T-cell (primary cell): ENCODE measurements around the gene JARID2. TPM values are rescaled to one million over a fixed set of nuclear protein-coding genes. Genes with fewer than 3 reads are reported as not detected.

ENCODE experiments used
- ATAC-seq, 4 experiments: fragments of 200-7000 bp in 3 of 4; fragments of 150-1000 bp in 1 of 4; cut with Tn5 transposase; replicated peaks in 1 of 4; 1 replicate in 3 of 4; 2 replicates in 1 of 4; pipeline ENCODE4 v1.10.0; 2021; ENCODE audit warnings: moderate library complexity in 3 of 4, mild to moderate bottlenecking in 2 of 4, moderate number of reproducible peaks in 1 of 4
- CTCF ChIA-PET, 2 donors: fragments of 300-600 bp; sonication (Branson Sonifier 250); formaldehyde crosslinking; loops; one replicate each; lab custom pipeline; 2022; ENCODE audit warnings: antibody characterized with exemption in 2 of 2; lab: Charles Lee
- POLR2A ChIA-PET, 2 donors: fragments of 300-600 bp; sonication (Branson Sonifier 250); formaldehyde crosslinking; loops; one replicate each; lab custom pipeline; 2022; ENCODE audit warnings: antibody characterized with exemption in 2 of 2; lab: Charles Lee
- DNase-seq, 35 experiments: peaks; one replicate each; pipeline versions ENCODE4 v3.0.0 to v3.0.0-alpha.2; 2013 to 2023
- H3K27ac ChIP-seq: one replicate; pipeline ENCODE4 v1.5.1; 2013; ENCODE audit warnings: low read length
- H3K27me3 ChIP-seq, 2 experiments: replicated peaks in 1 of 2; 1 replicate in 1 of 2; 2 replicates in 1 of 2; pipeline versions ENCODE4 v1.6.1 to v1.7.0; 2013; ENCODE audit warnings: low read length in 1 of 2, mixed read lengths in 1 of 2; ENCODE audit not compliant: control insufficient read depth in 2 of 2, insufficient read depth in 2 of 2; ENCODE audit errors: extremely low read depth in 1 of 2
- H3K36me3 ChIP-seq, 2 donors: 1 replicate in 1 of 2; 2 replicates in 1 of 2; pipeline versions ENCODE4 v1.6.1 to v1.7.0; 2013; ENCODE audit warnings: low read length in 1 of 2; ENCODE audit not compliant: control insufficient read depth in 2 of 2, insufficient read depth in 1 of 2; ENCODE audit errors: extremely low read depth in 1 of 2
- H3K4me1 ChIP-seq, 2 experiments: 1 replicate in 1 of 2; 2 replicates in 1 of 2; pipeline versions ENCODE4 v1.6.1 to v1.7.0; 2013; ENCODE audit warnings: low read length in 2 of 2, mixed read lengths in 1 of 2; ENCODE audit not compliant: insufficient read depth in 2 of 2, control insufficient read depth in 1 of 2; ENCODE audit errors: extremely low read depth in 1 of 2
- H3K4me3 ChIP-seq, 2 donors: 1 replicate in 1 of 2; 2 replicates in 1 of 2; pipeline versions ENCODE4 v1.5.1 to v1.7.0; 2013; ENCODE audit warnings: mild to moderate bottlenecking in 2 of 2, low read length in 1 of 2, moderate library complexity in 1 of 2; ENCODE audit not compliant: control insufficient read depth in 1 of 2; ENCODE audit errors: extremely low read depth in 1 of 2
- H3K9me3 ChIP-seq: 2 replicates; pipeline ENCODE4 v1.7.0; 2013
- H3K27ac Mint-ChIP-seq, 2 donors: one replicate each; pipeline ENCODE4 v1.8.0; 2020 to 2021; ENCODE audit warnings: mild to moderate bottlenecking in 2 of 2, mixed read lengths in 2 of 2
- H3K27me3 Mint-ChIP-seq, 2 donors: one replicate each; pipeline ENCODE4 v1.8.0; 2021 to 2022; ENCODE audit warnings: mixed read lengths in 2 of 2
- H3K36me3 Mint-ChIP-seq: one replicate; pipeline ENCODE4 v1.8.0; 2021; ENCODE audit warnings: mixed read lengths
- H3K4me1 Mint-ChIP-seq, 3 donors: one replicate each; pipeline ENCODE4 v1.8.0; 2020 to 2022; ENCODE audit warnings: mixed read lengths in 3 of 3, mild to moderate bottlenecking in 1 of 3
- H3K4me3 Mint-ChIP-seq, 3 donors: one replicate each; pipeline ENCODE4 v1.8.0; 2020 to 2022; ENCODE audit warnings: mild to moderate bottlenecking in 3 of 3, mixed read lengths in 3 of 3, moderate library complexity in 3 of 3
- H3K9me3 Mint-ChIP-seq, 3 donors: one replicate each; pipeline ENCODE4 v1.8.0; 2020 to 2022; ENCODE audit warnings: mixed read lengths in 3 of 3
- WGBS: methylation state at CpG from one replicate; pipeline ENCODE4 v1.1.5; 2013; ENCODE audit warnings: missing lambda C conversion rate; ENCODE audit not compliant: insufficient coverage; 5-methylcytosine and 5-hydroxymethylcytosine counted together
- total RNA-seq, 35 experiments: library from RNA in 6 of 35; stranded (reverse) in 6 of 35; fragments of 120-200 nt in 1 of 35; gene quantifications; one replicate each; pipeline versions ENCODE4 v1.2.1 to v1.2.4 and lab custom pipeline; 2013 to 2026

Gene JARID2
- total RNA-seq, 5 donors from 2014 or later (not counting 1 experiment from before 2014, with no cell fraction given): 19.8 to 27.9 (median 21.6) TPM

DNA sequence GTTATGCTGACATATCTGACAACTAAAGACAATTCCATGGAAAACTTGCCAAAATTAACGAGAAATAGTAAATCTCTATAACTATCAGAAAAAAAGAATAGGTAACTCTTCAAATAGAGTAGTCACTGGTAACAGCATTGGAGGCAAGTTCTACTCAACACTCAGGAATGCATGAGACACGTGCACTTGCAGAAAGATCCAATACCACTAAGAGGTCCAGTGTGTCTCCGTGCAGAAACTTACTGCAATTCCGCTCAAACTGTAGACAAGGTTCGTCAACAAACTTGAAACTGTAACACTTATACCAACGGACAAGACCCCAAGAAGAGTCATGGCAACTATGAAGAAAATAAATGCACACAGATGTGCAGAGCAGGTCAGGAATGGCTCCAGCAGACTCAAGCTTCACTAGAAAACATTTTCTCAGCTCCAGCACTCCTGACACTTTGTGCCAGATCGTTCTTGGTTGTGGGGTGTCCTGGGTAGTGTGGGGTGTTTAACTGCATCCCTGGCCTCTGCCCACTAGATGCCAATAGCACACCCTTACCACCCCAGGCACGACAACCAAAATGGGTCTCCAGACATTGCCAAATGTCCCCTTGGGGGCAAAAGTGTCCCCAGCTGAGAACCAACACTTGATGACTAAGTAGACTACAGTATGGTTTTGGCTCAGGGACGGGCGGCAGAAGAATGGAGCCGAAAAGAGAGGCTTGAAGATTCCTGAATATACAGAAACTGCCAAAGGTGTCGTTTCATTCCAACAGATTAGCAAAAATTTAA is 282.2 kb downstream of the JARID2 start:
- Histone ChIP-seq H3K4me3 (no peak overlapping the region), H3K27ac (no peak overlapping the region), H3K4me1 (no peaks in the 10 kb centered on the region), H3K36me3 (peaks cover 10 to 46% of the 10 kb centered on the region in 2 donors), H3K27me3 (no peaks in the 10 kb centered on the region), H3K9me3 (no peaks in the 10 kb centered on the region)
- Mint-ChIP-seq H3K4me3 (no peak overlapping the region), H3K27me3 (no peaks in the 10 kb centered on the region), H3K27ac (no peak overlapping the region), H3K36me3 (peaks cover 81% of the 10 kb centered on the region), H3K9me3 (peaks cover 3 to 13% (median 8%) of the 10 kb centered on the region in 3 donors), H3K4me1 (peaks cover 13 to 35% (median 22%) of the 10 kb centered on the region in 3 donors)
- no peak for ATAC-seq
- no peak for DNase-seq
- ChIA-PET POLR2A (no interaction called here), CTCF (no interaction called here)
- 98% methylated on average over 9 of the region's 12 CpGs for WGBS

- ATAC-seq (no peak), DNase-seq (no peak)
- H3K36me3 ChIP-seq: peaks cover 5 to 40% of the 10 kb centered on the region in 2 donors
- H3K36me3 Mint-ChIP-seq: peaks cover 81% of the 10 kb centered on the region
- no peaks in the 10 kb centered on the region for H3K27me3 Mint-ChIP-seq
- POLR2A ChIA-PET: no interaction called here
- H3K27me3 ChIP-seq: no peaks in the 10 kb centered on the region
- H3K4me1 ChIP-seq: no peaks in the 10 kb centered on the region
- H3K9me3 Mint-ChIP-seq: peaks cover 3 to 13% (median 8%) of the 10 kb centered on the region in 3 donors
- 100% methylated on average over 5 of the region's 9 CpGs for WGBS
- H3K27ac ChIP-seq: no peak overlapping the region
- CTCF ChIA-PET: no interaction called here
- no peak overlapping the region for H3K27ac Mint-ChIP-seq
- peaks cover 13 to 38% (median 22%) of the 10 kb centered on the region in 3 donors for H3K4me1 Mint-ChIP-seq
- no peak overlapping the region for H3K4me3 Mint-ChIP-seq
- no peak overlapping the region for H3K4me3 ChIP-seq
- no peaks in the 10 kb centered on the region for H3K9me3 ChIP-seq
Observed at GRCh38 chr6:15528870-15529269, 283.0 kb downstream of the JARID2 start.

- H3K27ac Mint-ChIP-seq: peak overlapping the region; percentile 48 to 70
- Histone ChIP-seq H3K4me1 (no peaks in the 10 kb centered on the region), H3K36me3 (peaks cover 0 to 33% of the 10 kb centered on the region in 2 donors), H3K27ac (no peak overlapping the region), H3K4me3 (no peak overlapping the region), H3K9me3 (no peaks in the 10 kb centered on the region), H3K27me3 (no peaks in the 10 kb centered on the region)
- H3K4me3 Mint-ChIP-seq: peak overlapping the region in 1 of 3 donors; percentile 20
- ATAC-seq: peak in 1 of 4 experiments; percentile 31
- peaks cover 69% of the 10 kb centered on the region for H3K36me3 Mint-ChIP-seq
- peaks cover 3 to 12% (median 8%) of the 10 kb centered on the region in 3 donors for H3K9me3 Mint-ChIP-seq
- POLR2A ChIA-PET: interaction anchor here in 1 of 2 donors (0.6 to 1.1 kb wide), 2 partner anchors 22 to 616 kb away, joined by 3 to 6 read pairs; no protein-coding TSS in a partner anchor
- WGBS: 77% methylated on average over 5 of the region's 10 CpGs
- peaks cover 13 to 37% (median 21%) of the 10 kb centered on the region in 3 donors for H3K4me1 Mint-ChIP-seq
- CTCF ChIA-PET: no interaction called here
- H3K27me3 Mint-ChIP-seq: no peaks in the 10 kb centered on the region
- DNase-seq: no peak
Observed at GRCh38 chr6:15530411-15530810, 284.5 kb downstream of the JARID2 start.

GRCh38 chr6:15531973-15532372 is 286.1 kb downstream of the JARID2 start:
- Histone ChIP-seq H3K4me1 (no peaks in the 10 kb centered on the region), H3K36me3 (peaks cover 0 to 28% of the 10 kb centered on the region in 2 donors), H3K9me3 (no peaks in the 10 kb centered on the region), H3K4me3 (no peak overlapping the region), H3K27me3 (no peaks in the 10 kb centered on the region), H3K27ac (no peak overlapping the region)
- ATAC-seq (no peak), DNase-seq (no peak)
- Mint-ChIP-seq H3K27me3 (no peaks in the 10 kb centered on the region), H3K27ac (no peak overlapping the region), H3K4me3 (no peak overlapping the region), H3K36me3 (peaks cover 53% of the 10 kb centered on the region), H3K4me1 (peaks cover 10 to 23% (median 12%) of the 10 kb centered on the region in 3 donors), H3K9me3 (peaks cover 3 to 8% (median 3%) of the 10 kb centered on the region in 3 donors)
- ChIA-PET POLR2A (no interaction called here), CTCF (no interaction called here)
- 96% methylated on average over 6 of the region's 7 CpGs for WGBS

GRCh38 chr6:15533379-15534026 is 287.6 kb downstream of the JARID2 start:
- ChIA-PET POLR2A (no interaction called here), CTCF (interaction anchor here (0.5 to 0.6 kb wide), 2 partner anchors 57 to 668 kb away, joined by 4 to 7 read pairs; no protein-coding TSS in a partner anchor)
- Histone ChIP-seq H3K4me1 (no peaks in the 10 kb centered on the region), H3K27me3 (no peaks in the 10 kb centered on the region), H3K4me3 (no peak overlapping the region), H3K27ac (no peak overlapping the region), H3K9me3 (no peaks in the 10 kb centered on the region), H3K36me3 (peaks cover 0 to 28% of the 10 kb centered on the region in 2 donors)
- ATAC-seq (no peak), DNase-seq (no peak)
- Mint-ChIP-seq H3K9me3 (no peaks in the 10 kb centered on the region), H3K4me1 (peaks cover 10 to 23% (median 16%) of the 10 kb centered on the region in 3 donors), H3K36me3 (peaks cover 46% of the 10 kb centered on the region), H3K27me3 (no peaks in the 10 kb centered on the region), H3K4me3 (no peak overlapping the region), H3K27ac (no peak overlapping the region)
- 96% methylated on average over 11 of the region's 12 CpGs for WGBS

DNA sequence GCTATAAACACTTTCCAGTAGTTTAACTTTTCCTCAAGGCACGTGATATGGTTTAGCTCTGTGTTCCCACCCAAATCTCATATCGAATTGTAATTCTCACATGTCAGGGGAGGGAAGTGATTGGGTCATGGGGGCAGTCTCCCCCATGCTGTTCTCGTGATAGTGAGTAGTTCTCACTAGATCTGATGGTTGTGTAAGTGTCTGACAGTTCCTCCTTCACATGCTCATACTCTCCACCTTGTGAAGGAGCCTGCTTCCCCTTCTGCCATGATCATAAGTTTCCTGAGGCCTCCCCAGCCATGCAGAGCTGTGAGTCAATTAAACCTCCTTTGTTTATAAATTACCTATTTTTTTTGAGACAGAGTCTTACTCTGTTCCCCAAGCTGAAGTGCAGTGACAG is 289.1 kb downstream of the JARID2 start:
- Mint-ChIP-seq H3K9me3 (no peaks in the 10 kb centered on the region), H3K27ac (no peak overlapping the region), H3K4me1 (peaks cover 12 to 23% (median 20%) of the 10 kb centered on the region in 3 donors), H3K27me3 (no peaks in the 10 kb centered on the region), H3K36me3 (peaks cover 35% of the 10 kb centered on the region), H3K4me3 (no peak overlapping the region)
- no peak overlapping the region for H3K27ac ChIP-seq
- POLR2A ChIA-PET: interaction anchor here in 1 of 2 donors (0.6 kb wide), 1 partner anchor 329 kb away, joined by 4 read pairs; no protein-coding TSS in a partner anchor
- CTCF ChIA-PET: no interaction called here
- H3K36me3 ChIP-seq: peaks cover 0 to 18% of the 10 kb centered on the region in 2 donors
- ATAC-seq: no peak
- no CpG with 5 or more reads among the region's 3 CpGs for WGBS
- H3K4me1 ChIP-seq: no peaks in the 10 kb centered on the region
- no peak overlapping the region for H3K4me3 ChIP-seq
- H3K9me3 ChIP-seq: no peaks in the 10 kb centered on the region
- no peak for DNase-seq
- H3K27me3 ChIP-seq: no peaks in the 10 kb centered on the region
